Nephron (organoid): ENCODE data around the gene NRF1.

ENCODE experiments used
- H3K27ac Mint-ChIP-seq, 3 experiments: 2 replicates each; pipeline ENCODE4 v1.8.0; 2020; ENCODE audit warnings: mixed read lengths in 3 of 3, mild to moderate bottlenecking in 2 of 3, moderate library complexity in 1 of 3
- H3K27me3 Mint-ChIP-seq: 2 replicates; pipeline ENCODE4 v1.8.0; 2021; ENCODE audit warnings: low read depth, mild to moderate bottlenecking, moderate library complexity, mixed read lengths
- H3K36me3 Mint-ChIP-seq: 2 replicates; pipeline ENCODE4 v1.8.0; 2020; ENCODE audit warnings: low read depth, mixed read lengths
- H3K4me1 Mint-ChIP-seq: 2 replicates; pipeline ENCODE4 v1.8.0; 2020; ENCODE audit warnings: mixed read lengths
- H3K4me3 Mint-ChIP-seq, 3 experiments: 2 replicates each; pipeline ENCODE4 v1.8.0; 2020; ENCODE audit warnings: mild to moderate bottlenecking in 3 of 3, mixed read lengths in 3 of 3, moderate library complexity in 2 of 3
- H3K9me3 Mint-ChIP-seq: 2 replicates; pipeline ENCODE4 v1.8.0; 2020; ENCODE audit warnings: mixed read lengths
- CTCF ChIP-seq, 3 experiments: fragments of 200-600 bp; sonication (generic); IDR thresholded peaks; one replicate each; pipeline ENCODE4 v1.5.0; 2021; ENCODE audit warnings: antibody characterized with exemption in 3 of 3; ENCODE audit not compliant: unreplicated experiment in 3 of 3

NRF1 gene

GRCh38 chr7:129774359-129774758 is 162.8 kb downstream of the NRF1 start:
- Mint-ChIP-seq H3K4me3 (no peak overlapping the region), H3K4me1 (peaks cover 10% of the 10 kb centered on the region)

GRCh38 chr7:129774871-129775694 is 163.6 kb downstream of the NRF1 start:
- Mint-ChIP-seq H3K4me3 (no peak overlapping the region), H3K36me3 (no peaks in the 10 kb centered on the region), H3K9me3 (no peaks in the 10 kb centered on the region), H3K4me1 (peaks cover 10% of the 10 kb centered on the region), H3K27me3 (peaks cover 55% of the 10 kb centered on the region), H3K27ac (no peak overlapping the region)
- TF ChIP-seq CTCF (IDR thresholded peaks at IDR 0.05; ENCODE audit: unreplicated experiment in 3 of 3), result no peak

More at GRCh38 chr7:129774359-129774758, 162.8 kb downstream of the NRF1 start:
- H3K36me3 Mint-ChIP-seq, result no peaks in the 10 kb centered on the region
- TF ChIP-seq CTCF (IDR thresholded peaks at IDR 0.05; ENCODE audit: unreplicated experiment in 3 of 3), result no peak
- H3K27me3 Mint-ChIP-seq, result peaks cover 55% of the 10 kb centered on the region
- H3K9me3 Mint-ChIP-seq, result no peaks in the 10 kb centered on the region
- no peak overlapping the region for H3K27ac Mint-ChIP-seq

- H3K4me1 Mint-ChIP-seq, result peaks cover 10% of the 10 kb centered on the region
- no peak overlapping the region for H3K4me3 Mint-ChIP-seq
- H3K36me3 Mint-ChIP-seq, result no peaks in the 10 kb centered on the region
- no peak overlapping the region for H3K27ac Mint-ChIP-seq
- no peaks in the 10 kb centered on the region for H3K9me3 Mint-ChIP-seq
- H3K27me3 Mint-ChIP-seq, result peaks cover 61% of the 10 kb centered on the region
- TF ChIP-seq CTCF (IDR thresholded peaks at IDR 0.05; ENCODE audit: unreplicated experiment in 3 of 3), result no peak
Observed at GRCh38 chr7:129775695-129776361, 164.3 kb downstream of the NRF1 start.

- TF ChIP-seq CTCF (IDR thresholded peaks at IDR 0.05; ENCODE audit: unreplicated experiment in 3 of 3), result no peak
- H3K27me3 Mint-ChIP-seq, result peaks cover 66% of the 10 kb centered on the region
- no peak overlapping the region for H3K27ac Mint-ChIP-seq
- H3K36me3 Mint-ChIP-seq, result no peaks in the 10 kb centered on the region
- no peaks in the 10 kb centered on the region for H3K9me3 Mint-ChIP-seq
- H3K4me3 Mint-ChIP-seq, result no peak overlapping the region
- peaks cover 15% of the 10 kb centered on the region for H3K4me1 Mint-ChIP-seq
Observed at GRCh38 chr7:129776362-129776722, 164.8 kb downstream of the NRF1 start.

- Mint-ChIP-seq H3K27me3 (peaks cover 76% of the 10 kb centered on the region), H3K9me3 (no peaks in the 10 kb centered on the region), H3K27ac (no peak overlapping the region), H3K36me3 (no peaks in the 10 kb centered on the region), H3K4me1 (peaks cover 18% of the 10 kb centered on the region), H3K4me3 (peak overlapping the region in 2 of 3 experiments; percentile 8 to 42)
- no peak for TF ChIP-seq CTCF (IDR thresholded peaks at IDR 0.05; ENCODE audit: unreplicated experiment in 3 of 3)
Observed at GRCh38 chr7:129777195-129777844, 165.8 kb downstream of the NRF1 start.
